Measurements from ENCODE around the gene TRAPPC5. TPM values are rescaled to one million over a fixed set of nuclear protein-coding genes. Genes with fewer than 3 reads are reported as not detected.

TRAPPC5 gene
- total RNA-seq, 2 donors from 2014 or later: 69.8 to 70.0 TPM

- Histone ChIP-seq H3K27me3 (replicated peaks; ENCODE audit: insufficient read depth) (no peaks in the 10 kb centered on the region), H3K4me3 (no peak overlapping the region), H3K9me3 (no peaks in the 10 kb centered on the region), H3K36me3 (no peaks in the 10 kb centered on the region), H3K4me1 (ENCODE audit: control insufficient read depth in 1 of 2, low read depth in 2 of 2) (no peaks in the 10 kb centered on the region), H3K27ac (no peak overlapping the region)
- ATAC-seq (ENCODE audit: insufficient number of reproducible peaks, low FRiP score, low read depth): no peak
- no peak for TF ChIP-seq CTCF (IDR thresholded peaks at IDR 0.05)
- DNase-seq (ENCODE audit: low spot score): no peak
Observed at GRCh38 chr19:7665076-7665475, 15.6 kb upstream of the TRAPPC5 start.

- no peaks in the 10 kb centered on the region for H3K9me3 ChIP-seq
Observed at GRCh38 chr19:7668842-7669241, 11.8 kb upstream of the TRAPPC5 start, which contains the start of gene RETN. Gene RETN (plus strand): TSS chr19:7669049. CDS start chr19:7669327, 278 bp downstream.

GRCh38 chr19:7669641-7670040, 11.0 kb upstream of the TRAPPC5 start:
- Histone ChIP-seq H3K27me3 (replicated peaks; ENCODE audit: insufficient read depth) (no peaks in the 10 kb centered on the region), H3K36me3 (no peaks in the 10 kb centered on the region), H3K4me1 (ENCODE audit: control insufficient read depth in 1 of 2, low read depth in 2 of 2) (no peaks in the 10 kb centered on the region), H3K9me3 (no peaks in the 10 kb centered on the region), H3K4me3 (no peak overlapping the region), H3K27ac (no peak overlapping the region)
- TF ChIP-seq CTCF (IDR thresholded peaks at IDR 0.05): no peak
- DNase-seq (ENCODE audit: low spot score): no peak
- ATAC-seq (ENCODE audit: insufficient number of reproducible peaks, low FRiP score, low read depth): no peak

More at GRCh38 chr19:7668842-7669241, 11.8 kb upstream of the TRAPPC5 start, which contains the start of gene RETN:
- ATAC-seq (ENCODE audit: insufficient number of reproducible peaks, low FRiP score, low read depth) (no peak), DNase-seq (ENCODE audit: low spot score) (no peak)
- Histone ChIP-seq H3K36me3 (no peaks in the 10 kb centered on the region), H3K27ac (no peak within 1 kb of the TSS), H3K4me1 (ENCODE audit: control insufficient read depth in 1 of 2, low read depth in 2 of 2) (no peaks in the 10 kb centered on the region), H3K4me3 (no peak within 1 kb of the TSS), H3K27me3 (replicated peaks; ENCODE audit: insufficient read depth) (no peaks in the 10 kb centered on the region)
- TF ChIP-seq CTCF (IDR thresholded peaks at IDR 0.05): no peak

- no peak for DNase-seq (ENCODE audit: low spot score)
- TF ChIP-seq CTCF (IDR thresholded peaks at IDR 0.05): no peak
- Histone ChIP-seq H3K9me3 (no peaks in the 10 kb centered on the region), H3K36me3 (no peaks in the 10 kb centered on the region), H3K4me3 (no peak overlapping the region), H3K27me3 (replicated peaks; ENCODE audit: insufficient read depth) (no peaks in the 10 kb centered on the region), H3K4me1 (ENCODE audit: control insufficient read depth in 1 of 2, low read depth in 2 of 2) (no peaks in the 10 kb centered on the region), H3K27ac (no peak overlapping the region)
- no peak for ATAC-seq (ENCODE audit: insufficient number of reproducible peaks, low FRiP score, low read depth)
Observed at GRCh38 chr19:7670150-7670783, 10.4 kb upstream of the TRAPPC5 start.

GRCh38 chr19:7670790-7671189, 9.8 kb upstream of the TRAPPC5 start:
- no peaks in the 10 kb centered on the region for H3K36me3 ChIP-seq
- no peaks in the 10 kb centered on the region for H3K27me3 ChIP-seq (replicated peaks; ENCODE audit: insufficient read depth)
- no peak for TF ChIP-seq CTCF (IDR thresholded peaks at IDR 0.05)
- H3K4me1 ChIP-seq (ENCODE audit: control insufficient read depth in 1 of 2, low read depth in 2 of 2): no peaks in the 10 kb centered on the region
- ATAC-seq (ENCODE audit: insufficient number of reproducible peaks, low FRiP score, low read depth) (no peak), DNase-seq (ENCODE audit: low spot score) (no peak)
- H3K9me3 ChIP-seq: no peaks in the 10 kb centered on the region
- no peak overlapping the region for H3K27ac ChIP-seq
- no peak overlapping the region for H3K4me3 ChIP-seq

All from thoracic aorta (tissue), 2 donors.